Activated CD4-positive, alpha-beta T cell treated with anti-CD3 and anti-CD28 coated beads for 4 hours (primary cell): ENCODE results near the gene GLRX3.

Source experiments
- DNase-seq, 2 donors: peaks; one replicate each; pipeline ENCODE4 v3.0.0-alpha.2; 2020

The GLRX3 gene

GRCh38 chr10:130137659-130138478 is 1.7 kb downstream of the GLRX3 start:
- DNase-seq, result no peak

GRCh38 chr10:130138479-130138866 is 2.3 kb downstream of the GLRX3 start:
- DNase-seq, result peak in 1 of 2 donors; percentile 34

- no peak for DNase-seq
Measured at GRCh38 chr10:130140425-130140824, 4.2 kb downstream of the GLRX3 start.

GRCh38 chr10:130141038-130141437 is 4.8 kb downstream of the GLRX3 start:
- DNase-seq, result no peak

GRCh38 chr10:130141460-130141859 is 5.3 kb downstream of the GLRX3 start:
- no peak for DNase-seq

- no peak for DNase-seq
Measured at GRCh38 chr10:130141878-130142277, 5.7 kb downstream of the GLRX3 start.

- DNase-seq, result no peak
Measured at GRCh38 chr10:130146042-130146441, 9.9 kb downstream of the GLRX3 start.

- no peak for DNase-seq
Measured at GRCh38 chr10:130159192-130159794, 23.1 kb downstream of the GLRX3 start.

- DNase-seq, result no peak
Measured at GRCh38 chr10:130160775-130161174, 24.6 kb downstream of the GLRX3 start.

GRCh38 chr10:130161331-130161730 is 25.1 kb downstream of the GLRX3 start:
- DNase-seq, result no peak

GRCh38 chr10:130167193-130167592 is 31.0 kb downstream of the GLRX3 start:
- no peak for DNase-seq

- no peak for DNase-seq
Measured at GRCh38 chr10:130167707-130168106, 31.5 kb downstream of the GLRX3 start.

- no peak for DNase-seq
Measured at GRCh38 chr10:130169136-130169859, 33.1 kb downstream of the GLRX3 start.

GRCh38 chr10:130171196-130171595 is 35.0 kb downstream of the GLRX3 start:
- no peak for DNase-seq

- DNase-seq, result no peak
Measured at GRCh38 chr10:130174328-130174727, 38.1 kb downstream of the GLRX3 start.

GRCh38 chr10:130175074-130175473 is 38.9 kb downstream of the GLRX3 start:
- DNase-seq, result no peak

- no peak for DNase-seq
Measured at GRCh38 chr10:130177250-130177649, 41.1 kb downstream of the GLRX3 start.

- peak; percentile 22 to 41 for DNase-seq
Measured at GRCh38 chr10:130179640-130180039, 43.4 kb downstream of the GLRX3 start.

- DNase-seq, result no peak
Measured at GRCh38 chr10:130180416-130180815, 44.2 kb downstream of the GLRX3 start.

GRCh38 chr10:130181858-130182257 is 45.7 kb downstream of the GLRX3 start:
- no peak for DNase-seq

- DNase-seq, result no peak
Measured at GRCh38 chr10:130185591-130185990, 49.4 kb downstream of the GLRX3 start.

- no peak for DNase-seq
Measured at GRCh38 chr10:130188195-130189175, 52.3 kb downstream of the GLRX3 start.

- no peak for DNase-seq
Measured at GRCh38 chr10:130189608-130190054, 53.4 kb downstream of the GLRX3 start.
